ENCODE measurements around the gene SLC25A22. TPM values are rescaled to one million over a fixed set of nuclear protein-coding genes. Genes with fewer than 3 reads are reported as not detected.
A peak's percentile ranks its signal among the peaks of the same experiment; 100 is the strongest.

SLC25A22 gene
- polyA plus RNA-seq, 1 experiment = 11.5 TPM

DNA sequence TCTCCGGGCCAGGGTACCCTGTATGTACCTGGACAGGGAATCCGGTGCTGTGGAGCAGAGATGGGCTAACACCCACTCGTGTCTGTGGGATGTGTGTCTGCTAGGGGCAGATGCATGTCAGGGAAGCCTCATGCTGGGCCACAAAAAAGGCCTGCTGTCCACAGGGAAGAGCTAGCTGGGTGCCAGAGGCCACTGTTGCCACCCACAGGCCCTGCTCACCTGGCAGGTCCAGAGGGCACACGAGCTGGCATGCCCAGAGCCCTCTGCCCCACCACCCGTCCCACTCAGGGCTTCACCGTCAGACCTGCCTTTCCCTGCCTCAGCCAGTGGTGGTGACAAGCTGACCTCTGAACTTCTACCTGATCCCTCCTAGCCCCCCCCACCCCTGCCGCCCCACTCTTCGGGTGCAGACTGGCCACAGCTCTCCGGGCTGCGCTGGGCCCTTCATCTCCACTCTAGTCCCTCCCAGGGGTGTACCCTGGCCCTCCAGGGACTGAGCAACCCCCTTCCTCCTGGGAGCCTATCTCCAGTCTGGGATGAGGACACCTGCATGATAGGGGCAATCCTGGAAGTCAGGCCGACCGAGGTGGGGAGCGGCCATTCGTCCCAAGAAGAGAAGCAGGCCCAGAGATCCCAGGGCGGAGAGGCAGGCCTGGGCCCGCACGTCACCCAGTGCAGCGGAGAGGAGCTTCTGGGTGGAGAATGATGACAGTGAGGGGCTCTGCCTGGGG, 1.4 kb downstream of the SLC25A22 start:
- TF ChIP-seq, protein P1, sequence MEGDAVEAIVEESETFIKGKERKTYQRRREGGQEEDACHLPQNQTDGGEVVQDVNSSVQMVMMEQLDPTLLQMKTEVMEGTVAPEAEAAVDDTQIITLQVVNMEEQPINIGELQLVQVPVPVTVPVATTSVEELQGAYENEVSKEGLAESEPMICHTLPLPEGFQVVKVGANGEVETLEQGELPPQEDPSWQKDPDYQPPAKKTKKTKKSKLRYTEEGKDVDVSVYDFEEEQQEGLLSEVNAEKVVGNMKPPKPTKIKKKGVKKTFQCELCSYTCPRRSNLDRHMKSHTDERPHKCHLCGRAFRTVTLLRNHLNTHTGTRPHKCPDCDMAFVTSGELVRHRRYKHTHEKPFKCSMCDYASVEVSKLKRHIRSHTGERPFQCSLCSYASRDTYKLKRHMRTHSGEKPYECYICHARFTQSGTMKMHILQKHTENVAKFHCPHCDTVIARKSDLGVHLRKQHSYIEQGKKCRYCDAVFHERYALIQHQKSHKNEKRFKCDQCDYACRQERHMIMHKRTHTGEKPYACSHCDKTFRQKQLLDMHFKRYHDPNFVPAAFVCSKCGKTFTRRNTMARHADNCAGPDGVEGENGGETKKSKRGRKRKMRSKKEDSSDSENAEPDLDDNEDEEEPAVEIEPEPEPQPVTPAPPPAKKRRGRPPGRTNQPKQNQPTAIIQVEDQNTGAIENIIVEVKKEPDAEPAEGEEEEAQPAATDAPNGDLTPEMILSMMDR (IDR thresholded peaks at IDR 0.05; ENCODE audit: low read depth, low read length) = no peak
- H3K27ac ChIP-seq (ENCODE audit: low read depth, low read length) = peak overlapping the region; percentile 85
- ChIA-PET POLR2A (interaction anchor here (0.8 to 2.5 kb wide), 5 partner anchors 10 to 22 kb away, joined by 3 to 18 read pairs (median 5); partner anchors contain the start of genes PNPLA2 and RPLP2), CTCF (interaction anchor here (0.7 to 1.1 kb wide), 2 partner anchors 13 to 333 kb away, joined by 3 to 4 read pairs; no protein-coding TSS in a partner anchor)
- H3K4me3 ChIP-seq (ENCODE audit: low read depth, low read length) = peak overlapping the region; percentile 78
- DNase-seq (ENCODE audit: low read depth, low spot score) = no peak
- H3K27me3 ChIP-seq (ENCODE audit: control insufficient read depth, insufficient read depth, low read length) = no peaks in the 10 kb centered on the region
- H3K9me3 ChIP-seq (ENCODE audit: control insufficient read depth, insufficient read depth, low read length) = no peaks in the 10 kb centered on the region; the same call in 1 of the 2 replicates

GRCh38 chr11:795634-796564, 2.2 kb downstream of the SLC25A22 start:
- DNase-seq (ENCODE audit: low read depth, low spot score) = peak; percentile 48
- ChIA-PET POLR2A (interaction anchor here (0.6 to 2.5 kb wide), 4 partner anchors 13 to 220 kb away, joined by 3 to 18 read pairs (median 6); partner anchors contain the start of gene RPLP2), CTCF (interaction anchor here (1.5 kb wide), 1 partner anchor 12 kb away, joined by 5 read pairs; no protein-coding TSS in a partner anchor)
- Histone ChIP-seq H3K9me3 (ENCODE audit: control insufficient read depth, insufficient read depth, low read length) (no peaks in the 10 kb centered on the region; the same call in 1 of the 2 replicates), H3K27me3 (ENCODE audit: control insufficient read depth, insufficient read depth, low read length) (no peaks in the 10 kb centered on the region), H3K4me3 (ENCODE audit: low read depth, low read length) (peak overlapping the region; percentile 78), H3K27ac (ENCODE audit: low read depth, low read length) (peak overlapping the region; percentile 85)
- TF ChIP-seq, protein P1 (IDR thresholded peaks at IDR 0.05; ENCODE audit: low read depth, low read length) = no peak

GRCh38 chr11:794766-795633, 3.1 kb downstream of the SLC25A22 start:
- ChIA-PET POLR2A (interaction anchor here (0.6 to 2.5 kb wide), 2 partner anchors 14 to 219 kb away, joined by 3 to 18 read pairs; partner anchors contain the start of gene RPLP2), CTCF (interaction anchor here (1.5 kb wide), 1 partner anchor 12 kb away, joined by 5 read pairs; no protein-coding TSS in a partner anchor)
- H3K27me3 ChIP-seq (ENCODE audit: control insufficient read depth, insufficient read depth, low read length) = no peaks in the 10 kb centered on the region
- TF ChIP-seq, protein P1 (IDR thresholded peaks at IDR 0.05; ENCODE audit: low read depth, low read length) = no peak
- H3K4me3 ChIP-seq (ENCODE audit: low read depth, low read length) = peak overlapping the region; percentile 78
- no peaks in the 10 kb centered on the region; the same call in 1 of the 2 replicates for H3K9me3 ChIP-seq (ENCODE audit: control insufficient read depth, insufficient read depth, low read length)
- DNase-seq (ENCODE audit: low read depth, low spot score) = no peak
- H3K27ac ChIP-seq (ENCODE audit: low read depth, low read length) = no peak overlapping the region

DNA sequence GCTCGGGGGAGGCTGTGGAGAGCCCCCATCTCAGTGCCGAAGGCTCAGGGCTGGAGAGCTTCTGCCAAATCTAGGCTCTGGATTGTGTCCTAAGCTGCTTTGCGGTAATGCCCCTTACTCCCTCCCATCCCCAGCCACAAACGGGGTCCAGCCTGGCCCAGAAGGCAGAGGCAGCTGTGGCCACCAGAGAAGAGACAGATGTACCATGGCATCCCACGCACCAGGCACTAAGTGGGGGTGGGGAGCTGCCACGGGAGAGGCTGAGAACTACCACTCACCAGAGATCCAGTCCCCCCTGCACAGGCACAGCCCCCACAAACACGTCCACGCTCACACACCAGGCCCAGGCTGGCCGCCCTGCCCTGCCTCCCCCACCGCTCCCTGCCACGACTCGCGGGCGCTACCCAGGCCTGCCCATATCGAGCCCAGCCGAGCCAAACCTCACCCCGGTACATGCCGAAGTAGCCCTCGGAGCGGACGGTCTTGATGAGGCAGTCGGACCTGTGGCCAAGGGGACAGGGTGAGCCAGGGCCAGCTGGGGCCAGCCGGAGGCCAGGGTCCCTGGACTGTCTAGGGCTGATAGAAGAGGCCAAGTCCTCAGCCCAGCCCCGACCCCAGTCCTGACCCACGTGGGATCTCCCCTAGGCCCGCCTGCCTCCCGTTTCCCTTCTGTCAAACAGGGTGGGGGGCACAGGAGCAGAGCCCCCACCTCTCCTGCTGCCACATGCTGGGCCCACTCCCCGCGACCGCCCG, 3.9 kb downstream of the SLC25A22 start:
- H3K9me3 ChIP-seq (ENCODE audit: control insufficient read depth, insufficient read depth, low read length) = no peaks in the 10 kb centered on the region; the same call in 1 of the 2 replicates
- H3K27me3 ChIP-seq (ENCODE audit: control insufficient read depth, insufficient read depth, low read length) = no peaks in the 10 kb centered on the region
- TF ChIP-seq, protein P1 (IDR thresholded peaks at IDR 0.05; ENCODE audit: low read depth, low read length) = no peak
- CTCF ChIA-PET = no interaction called here
- H3K27ac ChIP-seq (ENCODE audit: low read depth, low read length) = no peak overlapping the region
- DNase-seq (ENCODE audit: low read depth, low spot score) = no peak
- POLR2A ChIA-PET = interaction anchor here (0.5 kb wide), 1 partner anchor 15 kb away, joined by 4 read pairs; no protein-coding TSS in a partner anchor
- H3K4me3 ChIP-seq (ENCODE audit: low read depth, low read length) = no peak overlapping the region
